K562 treated with DMSO at 1 percent for 4 hours (cell line): Measurements from ENCODE around the gene ZNF653. TPM values are rescaled to one million over a fixed set of nuclear protein-coding genes. Genes with fewer than 3 reads are reported as not detected.

Experiments
- total RNA-seq: library from RNA; unstranded; fragments of 300-600 nt; gene quantifications from 2 replicates; pipeline ENCODE4 v1.2.3, GENCODE V29; 2022; ENCODE audit not compliant: insufficient read depth

ZNF653 gene
- 8.6 and 10.1 TPM in 2 replicates for total RNA-seq

GRCh38 chr19:11505504-11506100, at the start of gene ZNF653:
Gene ZNF653, minus strand, starts transcription at chr19:11505839. Its CDS starts 53 bp downstream, at chr19:11505786.

GRCh38 chr19:11538232-11539036, 32.8 kb upstream of the ZNF653 start, which contains the start of gene CNN1:
Gene CNN1, plus strand, starts transcription at chr19:11538851. Its CDS starts 77 bp downstream, at chr19:11538928.

GRCh38 chr19:11528551-11529341, 23.1 kb upstream of the ZNF653 start, which contains the start of gene ECSIT:
Gene ECSIT, minus strand, starts transcription at chr19:11529134. Its CDS starts 9,964 bp downstream, at chr19:11519170.

GRCh38 chr19:11480715-11481533, 24.7 kb downstream of the ZNF653 start, which contains the start of gene ELAVL3:
Gene ELAVL3, minus strand, starts transcription at chr19:11481046. Its CDS starts 438 bp downstream, at chr19:11480608.

GRCh38 chr19:11435057-11435832, 70.4 kb downstream of the ZNF653 start, which contains the start of the genes ODAD3 and PRKCSH:
Gene ODAD3, minus strand, starts transcription at chr19:11435121. Its CDS starts 105 bp downstream, at chr19:11435016.
Gene PRKCSH, plus strand, starts transcription at chr19:11435635. Its CDS starts 483 bp downstream, at chr19:11436118.

Other genes starting within 250 kb of the ZNF653 start
- gene DOCK6, start 243.3 kb downstream of the ZNF653 start, total RNA-seq: 7.9 and 11.3 TPM in 2 replicates
- gene TSPAN16, start 209.7 kb downstream of the ZNF653 start, total RNA-seq: not detected in 2 replicates
- 1.4 and 3.0 TPM in 2 replicates for gene RAB3D, start 166.2 kb downstream of the ZNF653 start, total RNA-seq
- 49.9 and 65.9 TPM in 2 replicates for gene TMEM205, start 159.6 kb downstream of the ZNF653 start, total RNA-seq
- 5.7 and 8.9 TPM in 2 replicates for gene CCDC159, start 159.3 kb downstream of the ZNF653 start, total RNA-seq
- 25.5 and 33.4 TPM in 2 replicates for gene PLPPR2, start 150.4 kb downstream of the ZNF653 start, total RNA-seq
- 2.2 and 2.7 TPM in 2 replicates for gene SWSAP1, start 131.2 kb downstream of the ZNF653 start, total RNA-seq
- 7.4 and 8.7 TPM in 2 replicates for gene EPOR, start 121.5 kb downstream of the ZNF653 start, total RNA-seq
- 1.1 and 1.6 TPM in 2 replicates for gene RGL3, start 86.5 kb downstream of the ZNF653 start, total RNA-seq
- gene ODAD3, start 70.7 kb downstream of the ZNF653 start, total RNA-seq: not detected in 2 replicates
- gene PRKCSH, start 70.2 kb downstream of the ZNF653 start, total RNA-seq: 335 and 345 TPM in 2 replicates
- gene ELAVL3, start 24.8 kb downstream of the ZNF653 start, total RNA-seq: not detected in 2 replicates
- gene ECSIT, start 23.3 kb upstream of the ZNF653 start, total RNA-seq: 51.6 and 62.6 TPM in 2 replicates
- gene CNN1, start 33.0 kb upstream of the ZNF653 start, total RNA-seq: 8.6 and 11.5 TPM in 2 replicates
- gene ELOF1, start 53.4 kb upstream of the ZNF653 start, total RNA-seq: 119 and 127 TPM in 2 replicates
- 117 and 159 TPM in 2 replicates for gene ACP5, start 71.8 kb upstream of the ZNF653 start, total RNA-seq
- 9.3 and 10.1 TPM in 2 replicates for gene ZNF627, start 91.6 kb upstream of the ZNF653 start, total RNA-seq
- 11.9 and 15.0 TPM in 2 replicates for gene ZNF823, start 233.1 kb upstream of the ZNF653 start, total RNA-seq